OCI-LY1 (cell line): ENCODE measurements around the gene FBXL17.

Experiments used
- EZH2 ChIP-seq: fragments of 200-600 bp; sonication (generic), shearing (Covaris generic); IDR thresholded peaks from 2 replicates; pipeline ENCODE4 v1.8.0; 2017; ENCODE audit warnings: borderline replicate concordance, mixed run types, mild to moderate bottlenecking, antibody characterized with exemption, low read length, moderate library complexity, mixed read lengths
- TF ChIP-seq, protein P1 (sequence below): fragments of 200-600 bp; sonication (generic), shearing (Covaris generic); IDR thresholded peaks from 2 replicates; pipeline ENCODE4 v1.5.1; 2017; ENCODE audit warnings: mild to moderate bottlenecking, antibody characterized with exemption, low read length, moderate library complexity, mixed read lengths

GRCh38 chr5:107936515-107936914, 445.4 kb downstream of the FBXL17 start:
- TF ChIP-seq, protein P1, sequence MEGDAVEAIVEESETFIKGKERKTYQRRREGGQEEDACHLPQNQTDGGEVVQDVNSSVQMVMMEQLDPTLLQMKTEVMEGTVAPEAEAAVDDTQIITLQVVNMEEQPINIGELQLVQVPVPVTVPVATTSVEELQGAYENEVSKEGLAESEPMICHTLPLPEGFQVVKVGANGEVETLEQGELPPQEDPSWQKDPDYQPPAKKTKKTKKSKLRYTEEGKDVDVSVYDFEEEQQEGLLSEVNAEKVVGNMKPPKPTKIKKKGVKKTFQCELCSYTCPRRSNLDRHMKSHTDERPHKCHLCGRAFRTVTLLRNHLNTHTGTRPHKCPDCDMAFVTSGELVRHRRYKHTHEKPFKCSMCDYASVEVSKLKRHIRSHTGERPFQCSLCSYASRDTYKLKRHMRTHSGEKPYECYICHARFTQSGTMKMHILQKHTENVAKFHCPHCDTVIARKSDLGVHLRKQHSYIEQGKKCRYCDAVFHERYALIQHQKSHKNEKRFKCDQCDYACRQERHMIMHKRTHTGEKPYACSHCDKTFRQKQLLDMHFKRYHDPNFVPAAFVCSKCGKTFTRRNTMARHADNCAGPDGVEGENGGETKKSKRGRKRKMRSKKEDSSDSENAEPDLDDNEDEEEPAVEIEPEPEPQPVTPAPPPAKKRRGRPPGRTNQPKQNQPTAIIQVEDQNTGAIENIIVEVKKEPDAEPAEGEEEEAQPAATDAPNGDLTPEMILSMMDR: no peak
- TF ChIP-seq EZH2: no peak
